ENCODE results near the gene UVRAG.
"Not testable (repeated sequence)": the region's sequence is repeated elsewhere in the genome, so short reads cannot be mapped to it uniquely, and the experiment has no call there.

The UVRAG gene

GRCh38 chr11:75836417-75836816, 21.4 kb downstream of the UVRAG start:
- in situ Hi-C loops (cut with HindIII; ENCODE audit: low sequenced_read_pairs): no loop called here

- in situ Hi-C loops (cut with HindIII; ENCODE audit: low sequenced_read_pairs): no loop called here
Observed at GRCh38 chr11:75839851-75840250, 24.8 kb downstream of the UVRAG start.

GRCh38 chr11:75840522-75840921, 25.5 kb downstream of the UVRAG start:
- in situ Hi-C loops (cut with HindIII; ENCODE audit: low sequenced_read_pairs): no loop called here

- in situ Hi-C loops (cut with HindIII; ENCODE audit: low sequenced_read_pairs): no loop called here
Observed at GRCh38 chr11:75841739-75842138, 26.7 kb downstream of the UVRAG start.

- in situ Hi-C loops (cut with HindIII; ENCODE audit: low sequenced_read_pairs): no loop called here
Observed at GRCh38 chr11:75845324-75845723, 30.3 kb downstream of the UVRAG start.

GRCh38 chr11:75849894-75850293, 34.9 kb downstream of the UVRAG start:
- in situ Hi-C loops (cut with HindIII; ENCODE audit: low sequenced_read_pairs): no loop called here

GRCh38 chr11:75850787-75851186, 35.8 kb downstream of the UVRAG start:
- in situ Hi-C loops (cut with HindIII; ENCODE audit: low sequenced_read_pairs): no loop called here

GRCh38 chr11:75851203-75851602, 36.2 kb downstream of the UVRAG start:
- in situ Hi-C loops (cut with HindIII; ENCODE audit: low sequenced_read_pairs): no loop called here

GRCh38 chr11:75852406-75853017, 37.5 kb downstream of the UVRAG start:
- in situ Hi-C loops (cut with HindIII; ENCODE audit: low sequenced_read_pairs): no loop called here

- in situ Hi-C loops (cut with HindIII; ENCODE audit: low sequenced_read_pairs): not testable (repeated sequence)
Observed at GRCh38 chr11:75853563-75853962, 38.6 kb downstream of the UVRAG start.

- in situ Hi-C loops (cut with HindIII; ENCODE audit: low sequenced_read_pairs): no loop called here
Observed at GRCh38 chr11:75853971-75854370, 39.0 kb downstream of the UVRAG start.

- in situ Hi-C loops (cut with HindIII; ENCODE audit: low sequenced_read_pairs): no loop called here
Observed at GRCh38 chr11:75855206-75855605, 40.2 kb downstream of the UVRAG start.

- in situ Hi-C loops (cut with HindIII; ENCODE audit: low sequenced_read_pairs): no loop called here
Observed at GRCh38 chr11:75856912-75857311, 41.9 kb downstream of the UVRAG start.

GRCh38 chr11:75858042-75858441, 43.0 kb downstream of the UVRAG start:
- in situ Hi-C loops (cut with HindIII; ENCODE audit: low sequenced_read_pairs): no loop called here

- in situ Hi-C loops (cut with HindIII; ENCODE audit: low sequenced_read_pairs): no loop called here
Observed at GRCh38 chr11:75858613-75859012, 43.6 kb downstream of the UVRAG start.

- in situ Hi-C loops (cut with HindIII; ENCODE audit: low sequenced_read_pairs): no loop called here
Observed at GRCh38 chr11:75859614-75860013, 44.6 kb downstream of the UVRAG start.

GRCh38 chr11:75862437-75862836, 47.4 kb downstream of the UVRAG start:
- in situ Hi-C loops (cut with HindIII; ENCODE audit: low sequenced_read_pairs): no loop called here

- in situ Hi-C loops (cut with HindIII; ENCODE audit: low sequenced_read_pairs): no loop called here
Observed at GRCh38 chr11:75867778-75868374, 52.9 kb downstream of the UVRAG start.

- in situ Hi-C loops (cut with HindIII; ENCODE audit: low sequenced_read_pairs): no loop called here
Observed at GRCh38 chr11:75868990-75869389, 54.0 kb downstream of the UVRAG start.

- in situ Hi-C loops (cut with HindIII; ENCODE audit: low sequenced_read_pairs): no loop called here
Observed at GRCh38 chr11:75869661-75870455, 54.8 kb downstream of the UVRAG start.

GRCh38 chr11:75872887-75873416, 57.9 kb downstream of the UVRAG start:
- in situ Hi-C loops (cut with HindIII; ENCODE audit: low sequenced_read_pairs): no loop called here

All from endothelial cell of hepatic sinusoid (primary cell).